Stimulated activated CD8-positive, alpha-beta memory T cell treated with anti-CD3 and anti-CD28 coated beads, Interleukin-15, amount 100 ng/mL, for 24 hours (primary cell): ENCODE results near the gene IGFBP7.
"Not testable (repeated sequence)": the region's sequence is repeated elsewhere in the genome, so short reads cannot be mapped to it uniquely, and the experiment has no call there.

ENCODE experiments used
- DNase-seq: peaks from one replicate; pipeline ENCODE4 v3.0.0-alpha.2; 2020; ENCODE audit warnings: low read depth

Gene IGFBP7

GRCh38 chr4:57073559-57073958, 36.6 kb downstream of the IGFBP7 start:
- no peak for DNase-seq

GRCh38 chr4:57071326-57071725, 38.9 kb downstream of the IGFBP7 start:
- DNase-seq = no peak

- no peak for DNase-seq
Observed at GRCh38 chr4:57070461-57070860, 39.7 kb downstream of the IGFBP7 start.

- no peak for DNase-seq
Observed at GRCh38 chr4:57068237-57068981, 41.8 kb downstream of the IGFBP7 start.

GRCh38 chr4:57065730-57066482, 44.3 kb downstream of the IGFBP7 start:
- no peak for DNase-seq

GRCh38 chr4:57064811-57065711, 45.1 kb downstream of the IGFBP7 start:
- no peak for DNase-seq

GRCh38 chr4:57064120-57064519, 46.1 kb downstream of the IGFBP7 start:
- DNase-seq = no peak

GRCh38 chr4:57063518-57063917, 46.7 kb downstream of the IGFBP7 start:
- no peak for DNase-seq

GRCh38 chr4:57061395-57061794, 48.8 kb downstream of the IGFBP7 start:
- DNase-seq = no peak

- not testable (repeated sequence) for DNase-seq
Observed at GRCh38 chr4:57060717-57061067, 49.5 kb downstream of the IGFBP7 start.

GRCh38 chr4:57059890-57060716, 50.1 kb downstream of the IGFBP7 start:
- no peak for DNase-seq

GRCh38 chr4:57055886-57056285, 54.3 kb downstream of the IGFBP7 start:
- DNase-seq = no peak

GRCh38 chr4:57053508-57053907, 56.7 kb downstream of the IGFBP7 start:
- no peak for DNase-seq

GRCh38 chr4:57051524-57051923, 58.7 kb downstream of the IGFBP7 start:
- DNase-seq = no peak

- DNase-seq = no peak
Observed at GRCh38 chr4:57051095-57051494, 59.1 kb downstream of the IGFBP7 start.

- DNase-seq = no peak
Observed at GRCh38 chr4:57048590-57049304, 61.4 kb downstream of the IGFBP7 start.

GRCh38 chr4:57047046-57047445, 63.1 kb downstream of the IGFBP7 start:
- DNase-seq = not testable (repeated sequence)

GRCh38 chr4:57044996-57045395, 65.2 kb downstream of the IGFBP7 start:
- DNase-seq = no peak

- DNase-seq = no peak
Observed at GRCh38 chr4:57044279-57044678, 65.9 kb downstream of the IGFBP7 start.

GRCh38 chr4:57043347-57044251, 66.6 kb downstream of the IGFBP7 start:
- DNase-seq = no peak
